Measurements from ENCODE around the gene KRTAP5-1. TPM values are rescaled to one million over a fixed set of nuclear protein-coding genes. Genes with fewer than 3 reads are reported as not detected.
"Not testable (repeated sequence)": the region's sequence is repeated elsewhere in the genome, so short reads cannot be mapped to it uniquely, and the experiment has no call there.

Gene KRTAP5-1, protein sequence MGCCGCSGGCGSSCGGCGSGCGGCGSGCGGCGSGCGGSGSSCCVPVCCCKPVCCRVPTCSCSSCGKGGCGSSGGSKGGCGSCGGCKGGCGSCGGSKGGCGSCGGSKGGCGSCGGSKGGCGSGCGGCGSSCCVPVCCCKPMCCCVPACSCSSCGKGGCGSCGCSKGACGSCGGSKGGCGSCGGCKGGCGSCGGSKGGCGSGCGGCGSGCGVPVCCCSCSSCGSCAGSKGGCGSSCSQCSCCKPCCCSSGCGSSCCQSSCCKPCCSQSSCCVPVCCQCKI
- not detected for total RNA-seq

DNA sequence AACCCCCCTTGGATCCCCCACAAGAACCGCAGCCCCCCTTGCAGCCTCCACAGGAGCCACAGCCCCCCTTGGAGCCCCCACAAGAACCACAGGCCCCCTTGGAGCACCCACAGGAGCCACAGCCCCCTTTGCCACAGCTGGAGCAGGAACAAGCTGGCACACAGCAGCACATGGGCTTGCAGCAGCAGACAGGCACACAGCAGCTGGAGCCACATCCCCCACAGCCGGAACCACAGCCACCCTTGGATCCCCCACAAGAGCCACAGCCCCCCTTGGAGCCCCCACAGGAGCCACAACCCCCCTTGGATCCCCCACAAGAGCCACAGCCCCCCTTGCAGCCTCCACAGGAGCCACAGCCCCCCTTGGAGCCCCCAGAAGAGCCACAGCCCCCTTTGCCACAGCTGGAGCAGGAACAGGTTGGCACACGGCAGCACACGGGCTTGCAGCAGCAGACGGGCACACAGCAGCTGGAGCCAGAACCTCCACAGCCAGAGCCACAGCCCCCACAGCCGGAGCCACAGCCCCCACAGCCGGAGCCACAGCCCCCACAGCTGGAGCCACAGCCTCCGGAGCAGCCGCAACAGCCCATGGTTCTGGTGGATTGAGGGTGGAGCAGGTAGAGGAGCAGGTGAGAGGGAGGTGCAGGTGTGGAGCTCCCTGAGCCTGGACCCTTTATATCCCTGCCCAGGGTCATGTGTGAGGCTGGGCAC lies at the start of gene KRTAP5-1:
Gene KRTAP5-1, minus strand, starts transcription at position 623 of the 710 bp plus-strand sequence. Its CDS starts 34 bp downstream, at position 589.
- H3K4me3 ChIP-seq; DNase-seq (ENCODE audit: extremely low spot score in 2 of 2); H3K27me3 ChIP-seq; H3K4me1 ChIP-seq; intact Hi-C loops (cut with DNase I); H3K27ac ChIP-seq; H3K36me3 ChIP-seq; H3K9me3 ChIP-seq: not testable (repeated sequence)

DNA sequence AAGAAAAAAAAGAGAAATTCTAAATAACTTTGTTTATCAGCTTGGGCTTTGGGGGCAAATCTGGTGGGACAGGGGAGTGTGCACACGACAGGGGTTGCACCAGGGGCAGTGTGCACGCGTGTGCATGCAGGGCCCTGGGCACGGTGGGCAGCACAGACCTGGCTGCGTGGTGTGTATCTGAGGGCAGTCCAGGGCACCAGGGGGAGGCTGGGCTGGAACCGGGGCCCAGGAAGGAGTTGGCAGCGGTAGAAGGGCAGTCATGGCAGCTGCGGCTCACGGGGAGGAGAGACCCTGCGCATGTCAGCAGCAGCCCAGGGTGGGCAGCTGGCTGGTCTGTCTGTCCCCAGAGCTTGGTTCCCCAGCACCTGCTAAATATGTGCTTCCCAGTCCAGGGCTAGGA lies 48.8 kb upstream of the KRTAP5-1 start:
- TF ChIP-seq POLR2AphosphoS5 (IDR thresholded peaks at IDR 0.05; ENCODE audit: insufficient read depth in 1 of 2, low read depth in 1 of 2) = no peak
- H3K4me1 ChIP-seq = no peaks in the 10 kb centered on the region
- no peaks in the 10 kb centered on the region for H3K27me3 ChIP-seq
- no peaks in the 10 kb centered on the region for H3K9me3 ChIP-seq
- H3K4me3 ChIP-seq = no peak overlapping the region
- H3K36me3 ChIP-seq = no peaks in the 10 kb centered on the region
- intact Hi-C loops (cut with DNase I) = no loop called here
- DNase-seq (ENCODE audit: extremely low spot score in 2 of 2) = no peak
- no peak overlapping the region for H3K27ac ChIP-seq

DNA sequence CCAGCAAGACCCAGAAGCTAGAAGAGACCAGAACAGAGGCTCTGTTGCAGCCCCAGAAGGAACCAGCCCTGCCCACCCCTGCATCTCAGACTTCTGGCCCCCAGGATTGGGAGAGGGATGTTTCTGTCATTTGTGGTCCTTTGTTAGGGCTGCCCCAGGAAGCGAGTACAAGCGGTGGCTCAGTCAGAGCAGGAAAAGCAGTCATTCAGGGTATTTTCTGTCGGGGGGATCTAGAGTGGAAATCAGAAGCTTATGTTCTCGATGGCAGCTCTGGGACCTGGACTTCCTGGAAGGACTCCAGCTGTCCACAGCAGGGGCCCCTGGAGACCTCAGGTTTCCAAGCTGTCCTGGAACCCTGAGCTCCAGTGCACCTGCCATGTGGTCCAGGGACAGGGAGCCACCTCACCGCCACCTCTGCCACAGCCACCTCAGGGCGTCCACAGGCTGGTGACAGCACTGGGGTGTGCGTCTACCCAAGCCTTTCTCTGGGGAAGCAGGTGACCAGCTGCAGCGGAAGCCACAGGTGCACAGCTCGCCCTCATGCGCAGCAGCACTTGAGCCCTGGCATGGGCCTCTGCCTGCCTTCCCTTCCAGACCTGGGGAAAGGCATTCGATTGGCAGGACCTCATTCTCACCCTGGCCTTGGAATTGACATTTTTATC lies 47.1 kb upstream of the KRTAP5-1 start:
- no peaks in the 10 kb centered on the region for H3K27me3 ChIP-seq
- intact Hi-C loops (cut with DNase I) = no loop called here
- H3K4me3 ChIP-seq = no peak overlapping the region
- no peaks in the 10 kb centered on the region for H3K36me3 ChIP-seq
- DNase-seq (ENCODE audit: extremely low spot score in 2 of 2) = no peak
- TF ChIP-seq, protein P1, sequence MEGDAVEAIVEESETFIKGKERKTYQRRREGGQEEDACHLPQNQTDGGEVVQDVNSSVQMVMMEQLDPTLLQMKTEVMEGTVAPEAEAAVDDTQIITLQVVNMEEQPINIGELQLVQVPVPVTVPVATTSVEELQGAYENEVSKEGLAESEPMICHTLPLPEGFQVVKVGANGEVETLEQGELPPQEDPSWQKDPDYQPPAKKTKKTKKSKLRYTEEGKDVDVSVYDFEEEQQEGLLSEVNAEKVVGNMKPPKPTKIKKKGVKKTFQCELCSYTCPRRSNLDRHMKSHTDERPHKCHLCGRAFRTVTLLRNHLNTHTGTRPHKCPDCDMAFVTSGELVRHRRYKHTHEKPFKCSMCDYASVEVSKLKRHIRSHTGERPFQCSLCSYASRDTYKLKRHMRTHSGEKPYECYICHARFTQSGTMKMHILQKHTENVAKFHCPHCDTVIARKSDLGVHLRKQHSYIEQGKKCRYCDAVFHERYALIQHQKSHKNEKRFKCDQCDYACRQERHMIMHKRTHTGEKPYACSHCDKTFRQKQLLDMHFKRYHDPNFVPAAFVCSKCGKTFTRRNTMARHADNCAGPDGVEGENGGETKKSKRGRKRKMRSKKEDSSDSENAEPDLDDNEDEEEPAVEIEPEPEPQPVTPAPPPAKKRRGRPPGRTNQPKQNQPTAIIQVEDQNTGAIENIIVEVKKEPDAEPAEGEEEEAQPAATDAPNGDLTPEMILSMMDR (IDR thresholded peaks at IDR 0.05) = no peak
- TF ChIP-seq POLR2AphosphoS5 (IDR thresholded peaks at IDR 0.05; ENCODE audit: insufficient read depth in 1 of 2, low read depth in 1 of 2) = no peak
- TF ChIP-seq POLR2A (IDR thresholded peaks at IDR 0.05) = no peak
- no peaks in the 10 kb centered on the region for H3K9me3 ChIP-seq
- no peak overlapping the region for H3K27ac ChIP-seq
- H3K4me1 ChIP-seq = no peaks in the 10 kb centered on the region

DNA sequence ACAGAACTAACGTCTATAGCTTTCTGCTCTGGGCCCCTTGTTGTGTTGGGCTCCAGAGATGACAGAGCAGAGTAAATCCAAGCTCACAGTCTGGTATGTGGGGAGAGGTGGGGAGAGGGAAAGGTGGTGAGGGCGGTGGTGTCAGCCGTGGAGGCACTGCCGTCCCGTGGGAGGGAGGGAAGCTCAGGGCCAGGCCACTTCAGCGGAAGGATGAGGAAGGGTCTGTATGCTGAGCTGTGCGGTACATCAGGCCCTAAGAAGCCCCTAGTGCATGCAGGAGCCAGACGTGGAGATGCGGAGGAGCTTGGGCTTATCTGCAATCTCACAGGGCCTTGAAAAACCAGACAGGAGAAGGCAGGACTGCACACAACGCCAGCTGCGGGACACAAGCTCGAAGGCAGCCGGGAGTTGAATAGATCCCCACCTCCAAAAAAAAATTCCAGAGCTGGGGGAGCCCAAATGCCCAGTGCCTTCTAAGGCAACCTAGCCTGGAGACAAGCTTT lies 46.0 kb upstream of the KRTAP5-1 start:
- TF ChIP-seq POLR2A (IDR thresholded peaks at IDR 0.05) = no peak
- TF ChIP-seq, protein P1 (IDR thresholded peaks at IDR 0.05) = no peak
- TF ChIP-seq POLR2AphosphoS5 (IDR thresholded peaks at IDR 0.05; ENCODE audit: insufficient read depth in 1 of 2, low read depth in 1 of 2) = no peak
- H3K27me3 ChIP-seq = no peaks in the 10 kb centered on the region

DNA sequence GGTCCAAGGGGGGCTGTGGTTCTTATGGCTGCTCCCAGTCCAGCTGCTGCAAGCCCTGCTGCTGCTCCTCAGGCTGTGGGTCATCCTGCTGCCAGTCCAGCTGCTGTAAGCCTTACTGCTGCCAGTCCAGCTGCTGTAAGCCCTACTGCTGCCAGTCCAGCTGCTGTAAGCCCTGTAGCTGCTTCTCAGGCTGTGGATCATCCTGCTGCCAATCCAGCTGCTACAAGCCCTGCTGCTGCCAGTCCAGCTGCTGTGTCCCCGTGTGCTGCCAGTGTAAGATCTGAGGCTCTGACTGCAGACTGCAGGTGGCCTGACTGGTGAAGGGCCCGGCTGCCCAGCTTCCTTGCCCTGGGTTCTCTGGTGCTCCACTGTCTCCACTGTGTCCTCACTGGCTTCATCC lies 45.2 kb upstream of the KRTAP5-1 start:
- no peaks in the 10 kb centered on the region for H3K4me1 ChIP-seq
- intact Hi-C loops (cut with DNase I) = no loop called here
- H3K9me3 ChIP-seq = no peaks in the 10 kb centered on the region
- H3K27ac ChIP-seq = no peak overlapping the region
- H3K27me3 ChIP-seq = no peaks in the 10 kb centered on the region
- DNase-seq (ENCODE audit: extremely low spot score in 2 of 2) = no peak
- no peaks in the 10 kb centered on the region for H3K36me3 ChIP-seq
- no peak overlapping the region for H3K4me3 ChIP-seq
- TF ChIP-seq POLR2AphosphoS5 (IDR thresholded peaks at IDR 0.05; ENCODE audit: insufficient read depth in 1 of 2, low read depth in 1 of 2) = no peak
- no peak for TF ChIP-seq POLR2A (IDR thresholded peaks at IDR 0.05)
- TF ChIP-seq, protein P1 (IDR thresholded peaks at IDR 0.05) = no peak

More for the DNA sequence above, 46.0 kb upstream of the KRTAP5-1 start:
- Histone ChIP-seq H3K36me3 (no peaks in the 10 kb centered on the region), H3K4me1 (no peaks in the 10 kb centered on the region), H3K4me3 (no peak overlapping the region), H3K9me3 (no peaks in the 10 kb centered on the region), H3K27ac (no peak overlapping the region)
- no peak for DNase-seq (ENCODE audit: extremely low spot score in 2 of 2)
- intact Hi-C loops (cut with DNase I) = no loop called here
